Keratinocyte (primary cell): Measurements from ENCODE around the gene KRT81. TPM values are rescaled to one million over a fixed set of nuclear protein-coding genes. Genes with fewer than 3 reads are reported as not detected.

Experiments used
- DNase-seq: peaks from one replicate; pipeline ENCODE4 v3.0.0-alpha.2; 2011; ENCODE audit warnings: low read depth, missing footprints, low spot score
- FAIRE-seq: peaks from 2 replicates; lab custom pipeline; 2011; peaks lifted over from hg19 to GRCh38; lab: Jason Lieb, UNC
- H2AFZ ChIP-seq: 2 replicates; pipeline ENCODE4 v1.6.0; 2012; ENCODE audit warnings: low read length, control low read depth, inconsistent platforms; ENCODE audit not compliant: control insufficient read depth
- H3K27ac ChIP-seq: 2 replicates; pipeline ENCODE4 v1.5.1; 2011; ENCODE audit warnings: low read length; ENCODE audit not compliant: control insufficient read depth, insufficient read depth
- H3K27me3 ChIP-seq: 3 replicates; pipeline ENCODE4 v1.6.0; 2011; ENCODE audit warnings: low read length; ENCODE audit not compliant: control insufficient read depth, insufficient read depth; ENCODE audit errors: extremely low read depth
- H3K36me3 ChIP-seq, 2 experiments: 2 replicates in 1 of 2; 3 replicates in 1 of 2; pipeline ENCODE4 v1.5.1; 2011; ENCODE audit warnings: low read length in 2 of 2, mild to moderate bottlenecking in 1 of 2; ENCODE audit not compliant: control insufficient read depth in 2 of 2, insufficient read depth in 2 of 2; ENCODE audit errors: extremely low read depth in 1 of 2
- H3K4me1 ChIP-seq: 3 replicates; pipeline ENCODE4 v1.5.1; 2011; ENCODE audit warnings: low read length; ENCODE audit not compliant: control insufficient read depth, insufficient read depth; ENCODE audit errors: extremely low read depth
- H3K4me2 ChIP-seq: 3 replicates; pipeline ENCODE4 v1.6.0; 2011; ENCODE audit warnings: low read depth, low read length; ENCODE audit not compliant: control insufficient read depth, insufficient read depth; ENCODE audit errors: extremely low read depth
- H3K4me3 ChIP-seq, 3 experiments: fragments of 200-600 bp in 1 of 3; sonication (generic) in 1 of 3; 2 replicates in 2 of 3; 3 replicates in 1 of 3; pipeline ENCODE4 v1.5.1; 2011 to 2016; ENCODE audit warnings: low read length in 3 of 3, mild to moderate bottlenecking in 3 of 3, control low read depth in 2 of 3, inconsistent platforms in 1 of 3, low read depth in 1 of 3, mixed read lengths in 1 of 3, mixed run types in 1 of 3, moderate library complexity in 1 of 3; ENCODE audit not compliant: control insufficient read depth in 2 of 3, insufficient read depth in 2 of 3; ENCODE audit errors: extremely low read depth in 1 of 3
- H3K79me2 ChIP-seq: 2 replicates; pipeline ENCODE4 v1.6.0; 2012; ENCODE audit warnings: low read length; ENCODE audit not compliant: control insufficient read depth, insufficient read depth
- H3K9ac ChIP-seq: 3 replicates; pipeline ENCODE4 v1.6.0; 2011; ENCODE audit warnings: low read length; ENCODE audit not compliant: control insufficient read depth, insufficient read depth; ENCODE audit errors: extremely low read depth
- H3K9me1 ChIP-seq: 3 replicates; pipeline ENCODE4 v1.6.0; 2011; ENCODE audit warnings: low read length; ENCODE audit not compliant: control insufficient read depth, insufficient read depth; ENCODE audit errors: extremely low read depth
- H3K9me3 ChIP-seq: 2 replicates; pipeline ENCODE4 v1.5.1; 2012; ENCODE audit warnings: low read depth, low read length; ENCODE audit not compliant: control insufficient read depth
- H4K20me1 ChIP-seq: 3 replicates; pipeline ENCODE4 v1.6.0; 2011; ENCODE audit warnings: low read length; ENCODE audit not compliant: control insufficient read depth, insufficient read depth; ENCODE audit errors: extremely low read depth
- CTCF ChIP-seq, 3 experiments: IDR thresholded peaks in 1 of 3; conservative IDR thresholded peaks in 1 of 3; optimal IDR thresholded peaks in 1 of 3; 2 replicates in 2 of 3; 3 replicates in 1 of 3; pipeline versions ENCODE3 to v1.5.1; 2011; ENCODE audit warnings: low read length in 3 of 3, mild to moderate bottlenecking in 3 of 3, moderate library complexity in 2 of 3, control low read depth in 1 of 3, inconsistent platforms in 1 of 3; ENCODE audit not compliant: insufficient read depth in 2 of 3; ENCODE audit errors: extremely low read depth in 1 of 3
- EZH2 ChIP-seq: IDR thresholded peaks from one replicate; pipeline ENCODE4 v1.6.1; 2012; ENCODE audit warnings: inconsistent platforms, mild to moderate bottlenecking, low read length, moderate library complexity
- dilution Hi-C: fragments of 300-500 bp; cut with MboI; formaldehyde crosslinking; loops from one replicate; pipeline ENCODE4 v1.7.0; 2020; ENCODE audit warnings: low sequenced_read_pairs; ENCODE audit not compliant: extremely low pct_ligation_motif_present
- polyA plus RNA-seq, 5 experiments: library from polyadenylated mRNA; depleted of rRNA in 3 of 5; stranded (reverse) in 3 of 5; stranded (forward) in 1 of 5; unstranded in 1 of 5; fragments of >200 nt; gene quantifications; 1 replicate in 1 of 5; 2 replicates in 3 of 5; 3 replicates in 1 of 5; pipeline versions ENCODE4 v1.2.1 to v1.2.3, GENCODE V29; 2011 to 2012; ENCODE audit warnings: missing spikeins in 2 of 5, low read depth in 1 of 5, low replicate concordance in 1 of 5

The KRT81 gene
- polyA plus RNA-seq, 1 donor (not counting 4 experiments of a cell fraction or from before 2014, with no cell fraction given), result 0.03 TPM

- TF ChIP-seq CTCF (optimal IDR thresholded peaks at IDR 0.05 in 1 of 3, IDR thresholded peaks at IDR 0.05 in 1 of 3, conservative IDR thresholded peaks at IDR 0.05 in 1 of 3; ENCODE audit: extremely low read depth in 1 of 3, insufficient read depth in 2 of 3, low read length in 3 of 3), result no peak
- no peak for TF ChIP-seq EZH2
- no peak overlapping the region for H3K9ac ChIP-seq
- no peaks in the 10 kb centered on the region for H3K9me1 ChIP-seq
- no peaks in the 10 kb centered on the region for H4K20me1 ChIP-seq
- peaks cover 21% of the 10 kb centered on the region for H3K27me3 ChIP-seq
- no peaks in the 10 kb centered on the region for H3K9me3 ChIP-seq
- FAIRE-seq (no peak), DNase-seq (no peak)
- H3K79me2 ChIP-seq, result no peaks in the 10 kb centered on the region
- no peak overlapping the region for H2AFZ ChIP-seq
- H3K27ac ChIP-seq, result no peak overlapping the region
- no peak overlapping the region for H3K4me2 ChIP-seq
- H3K36me3 ChIP-seq, result no peaks in the 10 kb centered on the region
- H3K4me1 ChIP-seq, result no peaks in the 10 kb centered on the region
- dilution Hi-C loops, result no loop called here
- H3K4me3 ChIP-seq, result no peak overlapping the region
These were observed 35.3 kb downstream of the KRT81 start for GRCh38 chr12:52255926-52256583.

- no peak for DNase-seq
These were observed 36.2 kb downstream of the KRT81 start for GRCh38 chr12:52254965-52255751.

More at GRCh38 chr12:52254965-52255751, 36.2 kb downstream of the KRT81 start:
- no peaks in the 10 kb centered on the region for H3K9me3 ChIP-seq
- no peaks in the 10 kb centered on the region for H4K20me1 ChIP-seq
- TF ChIP-seq EZH2 (no peak), CTCF (optimal IDR thresholded peaks at IDR 0.05 in 1 of 3, IDR thresholded peaks at IDR 0.05 in 1 of 3, conservative IDR thresholded peaks at IDR 0.05 in 1 of 3; ENCODE audit: extremely low read depth in 1 of 3, insufficient read depth in 2 of 3, low read length in 3 of 3) (no peak)
- H3K4me3 ChIP-seq, result no peak overlapping the region
- H3K4me2 ChIP-seq, result no peak overlapping the region
- FAIRE-seq, result no peak
- H3K27me3 ChIP-seq, result peaks cover 21% of the 10 kb centered on the region
- dilution Hi-C loops, result no loop called here
- no peak overlapping the region for H3K27ac ChIP-seq
- no peaks in the 10 kb centered on the region for H3K4me1 ChIP-seq
- no peaks in the 10 kb centered on the region for H3K36me3 ChIP-seq
- H3K79me2 ChIP-seq, result no peaks in the 10 kb centered on the region
- no peaks in the 10 kb centered on the region for H3K9me1 ChIP-seq
- H3K9ac ChIP-seq, result no peak overlapping the region
- H2AFZ ChIP-seq, result no peak overlapping the region
